Cardiac fibroblast (primary cell): ENCODE data around the gene TENT5A.

ENCODE experiments used
- DNase-seq, 2 donors: peaks; one replicate each; pipeline versions ENCODE4 v3.0.0 to v3.0.0-alpha.2; 2010; ENCODE audit warnings: low read depth in 2 of 2
- H3K4me3 ChIP-seq, 2 donors: replicated peaks in 1 of 2; 1 replicate in 1 of 2; 2 replicates in 1 of 2; pipeline ENCODE4 v1.5.1; 2011; ENCODE audit warnings: low read depth in 2 of 2, low read length in 2 of 2, mild to moderate bottlenecking in 2 of 2, moderate library complexity in 1 of 2
- CTCF ChIP-seq: IDR thresholded peaks from one replicate; pipeline ENCODE4 v1.5.1; 2011; ENCODE audit warnings: low read depth, mild to moderate bottlenecking, low read length, inconsistent platforms

Gene TENT5A

GRCh38 chr6:81793821-81794475, 41.5 kb upstream of the TENT5A start:
- no peak for TF ChIP-seq CTCF
- peak; percentile 31 to 50 for DNase-seq
- H3K4me3 ChIP-seq: no peak overlapping the region

GRCh38 chr6:81792826-81793225, 40.3 kb upstream of the TENT5A start:
- no peak overlapping the region for H3K4me3 ChIP-seq
- TF ChIP-seq CTCF: no peak
- DNase-seq: no peak

- no peak overlapping the region for H3K4me3 ChIP-seq
- DNase-seq: no peak
- TF ChIP-seq CTCF: no peak
These were observed 39.3 kb upstream of the TENT5A start for GRCh38 chr6:81791756-81792155.

- no peak for DNase-seq
- no peak for TF ChIP-seq CTCF
- no peak overlapping the region for H3K4me3 ChIP-seq
These were observed 37.6 kb upstream of the TENT5A start for GRCh38 chr6:81790034-81790433.

- no peak for TF ChIP-seq CTCF
- DNase-seq: no peak
- H3K4me3 ChIP-seq: no peak overlapping the region
These were observed 36.8 kb upstream of the TENT5A start for GRCh38 chr6:81789291-81789690.

GRCh38 chr6:81788748-81789147, 36.3 kb upstream of the TENT5A start:
- peak in 1 of 2 donors; percentile 30 for DNase-seq
- no peak overlapping the region for H3K4me3 ChIP-seq
- no peak for TF ChIP-seq CTCF
